Osteocyte (in vitro differentiated cells): ENCODE measurements around the gene ATP8A2. TPM values are rescaled to one million over a fixed set of nuclear protein-coding genes. Genes with fewer than 3 reads are reported as not detected.

Experiments used
- DNase-seq: peaks from one replicate; pipeline ENCODE4 v3.0.0; 2021; ENCODE audit warnings: mixed read lengths; ENCODE audit not compliant: unreplicated experiment; ENCODE audit errors: extremely low spot score
- H3K27ac Mint-ChIP-seq: one replicate; pipeline ENCODE4 v1.8.0; 2021; ENCODE audit warnings: mild to moderate bottlenecking, mixed read lengths; ENCODE audit not compliant: unreplicated experiment
- H3K27me3 Mint-ChIP-seq: one replicate; pipeline ENCODE4 v1.8.0; 2021; ENCODE audit warnings: mixed read lengths; ENCODE audit not compliant: unreplicated experiment
- H3K36me3 Mint-ChIP-seq: one replicate; pipeline ENCODE4 v1.8.0; 2021; ENCODE audit warnings: mixed read lengths; ENCODE audit not compliant: unreplicated experiment
- H3K4me1 Mint-ChIP-seq: one replicate; pipeline ENCODE4 v1.8.0; 2021; ENCODE audit warnings: mixed read lengths; ENCODE audit not compliant: unreplicated experiment
- H3K4me3 Mint-ChIP-seq: one replicate; pipeline ENCODE4 v1.8.0; 2021; ENCODE audit warnings: mild to moderate bottlenecking, moderate library complexity, mixed read lengths; ENCODE audit not compliant: unreplicated experiment
- H3K9me3 Mint-ChIP-seq: one replicate; pipeline ENCODE4 v1.8.0; 2021; ENCODE audit warnings: mixed read lengths; ENCODE audit not compliant: unreplicated experiment
- total RNA-seq: library from RNA; stranded (reverse); gene quantifications from 2 replicates; pipeline ENCODE4 v1.2.1, GENCODE V29; 2021
- TF ChIP-seq, protein P1 (sequence below): fragments of 200-600 bp; sonication (generic); IDR thresholded peaks from 2 replicates; pipeline ENCODE4 v1.5.0; 2021; ENCODE audit warnings: antibody characterized with exemption, mild to moderate bottlenecking, moderate library complexity

The ATP8A2 gene
- total RNA-seq, 1 donor from 2014 or later = 1.1 TPM

DNA sequence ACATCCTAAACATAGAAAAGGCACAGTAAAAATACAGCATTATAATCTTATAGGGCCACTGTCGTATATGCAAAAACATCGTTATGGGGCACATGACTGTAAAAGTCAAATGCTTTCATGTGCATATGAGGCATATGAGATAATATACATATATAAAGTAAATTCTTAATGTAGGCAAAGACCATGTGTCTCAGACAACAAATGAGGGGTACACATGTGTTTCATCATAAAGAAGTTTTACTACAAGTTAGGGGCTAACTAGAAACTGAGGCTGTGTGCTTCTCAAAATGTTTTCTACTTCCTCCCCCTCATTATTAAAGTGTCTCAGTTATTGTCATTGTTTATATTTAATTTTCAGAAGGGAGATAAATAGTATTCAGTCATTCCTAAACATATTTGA lies 370.4 kb downstream of the ATP8A2 start:
- no peak overlapping the region for H3K27ac Mint-ChIP-seq
- H3K27me3 Mint-ChIP-seq = no peaks in the 10 kb centered on the region
- no peaks in the 10 kb centered on the region for H3K36me3 Mint-ChIP-seq
- no peaks in the 10 kb centered on the region for H3K9me3 Mint-ChIP-seq
- TF ChIP-seq, protein P1, sequence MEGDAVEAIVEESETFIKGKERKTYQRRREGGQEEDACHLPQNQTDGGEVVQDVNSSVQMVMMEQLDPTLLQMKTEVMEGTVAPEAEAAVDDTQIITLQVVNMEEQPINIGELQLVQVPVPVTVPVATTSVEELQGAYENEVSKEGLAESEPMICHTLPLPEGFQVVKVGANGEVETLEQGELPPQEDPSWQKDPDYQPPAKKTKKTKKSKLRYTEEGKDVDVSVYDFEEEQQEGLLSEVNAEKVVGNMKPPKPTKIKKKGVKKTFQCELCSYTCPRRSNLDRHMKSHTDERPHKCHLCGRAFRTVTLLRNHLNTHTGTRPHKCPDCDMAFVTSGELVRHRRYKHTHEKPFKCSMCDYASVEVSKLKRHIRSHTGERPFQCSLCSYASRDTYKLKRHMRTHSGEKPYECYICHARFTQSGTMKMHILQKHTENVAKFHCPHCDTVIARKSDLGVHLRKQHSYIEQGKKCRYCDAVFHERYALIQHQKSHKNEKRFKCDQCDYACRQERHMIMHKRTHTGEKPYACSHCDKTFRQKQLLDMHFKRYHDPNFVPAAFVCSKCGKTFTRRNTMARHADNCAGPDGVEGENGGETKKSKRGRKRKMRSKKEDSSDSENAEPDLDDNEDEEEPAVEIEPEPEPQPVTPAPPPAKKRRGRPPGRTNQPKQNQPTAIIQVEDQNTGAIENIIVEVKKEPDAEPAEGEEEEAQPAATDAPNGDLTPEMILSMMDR = no peak
- DNase-seq = no peak
- H3K4me3 Mint-ChIP-seq = no peak overlapping the region
- H3K4me1 Mint-ChIP-seq = peaks cover 36% of the 10 kb centered on the region

DNA sequence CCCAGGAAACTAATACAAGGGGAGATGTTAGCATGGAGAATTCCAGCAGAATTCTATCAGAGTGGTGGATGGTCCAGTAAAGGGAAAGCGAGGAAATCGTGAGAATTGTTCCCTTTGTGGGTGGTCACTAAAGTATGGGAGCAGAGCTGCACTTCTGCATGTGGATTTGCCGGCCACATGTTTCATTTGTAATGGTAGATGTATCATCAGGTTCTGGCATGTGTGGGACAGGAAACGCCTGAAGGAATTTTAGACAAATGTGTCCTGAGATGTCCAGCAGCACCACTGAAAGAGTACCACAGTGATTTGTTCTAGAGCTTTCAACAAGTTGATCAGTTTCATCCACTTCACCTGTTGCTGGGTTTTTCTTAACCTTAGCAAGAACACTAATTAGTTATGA lies 371.6 kb downstream of the ATP8A2 start:
- TF ChIP-seq, protein P1 = no peak
- H3K36me3 Mint-ChIP-seq = no peaks in the 10 kb centered on the region
- H3K27ac Mint-ChIP-seq = no peak overlapping the region
- no peak for DNase-seq
- no peak overlapping the region for H3K4me3 Mint-ChIP-seq
- H3K4me1 Mint-ChIP-seq = peaks cover 39% of the 10 kb centered on the region
- no peaks in the 10 kb centered on the region for H3K27me3 Mint-ChIP-seq
- H3K9me3 Mint-ChIP-seq = no peaks in the 10 kb centered on the region

DNA sequence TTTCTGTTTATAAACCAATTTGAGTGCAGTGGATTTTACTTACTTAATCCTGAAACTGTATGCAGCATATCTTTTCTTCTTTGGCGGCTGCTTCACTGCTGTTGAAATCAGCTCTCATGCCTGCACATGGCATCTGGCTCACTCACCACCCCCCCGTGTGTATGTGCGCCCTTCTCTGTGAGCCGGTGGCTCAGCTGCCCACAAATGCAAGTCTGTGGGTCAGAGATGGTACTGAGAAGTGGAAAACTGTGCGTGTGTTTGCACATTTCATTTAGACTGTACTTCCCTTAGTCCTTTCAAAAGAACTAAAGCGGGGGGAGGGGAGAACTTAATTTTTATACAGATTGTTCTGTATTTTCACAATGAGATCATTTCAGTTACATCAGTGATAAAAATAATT lies 372.4 kb downstream of the ATP8A2 start:
- Mint-ChIP-seq H3K4me3 (no peak overlapping the region), H3K27me3 (no peaks in the 10 kb centered on the region), H3K36me3 (no peaks in the 10 kb centered on the region), H3K9me3 (no peaks in the 10 kb centered on the region), H3K27ac (no peak overlapping the region), H3K4me1 (peaks cover 39% of the 10 kb centered on the region)
- DNase-seq = no peak
- TF ChIP-seq, protein P1 = no peak

DNA sequence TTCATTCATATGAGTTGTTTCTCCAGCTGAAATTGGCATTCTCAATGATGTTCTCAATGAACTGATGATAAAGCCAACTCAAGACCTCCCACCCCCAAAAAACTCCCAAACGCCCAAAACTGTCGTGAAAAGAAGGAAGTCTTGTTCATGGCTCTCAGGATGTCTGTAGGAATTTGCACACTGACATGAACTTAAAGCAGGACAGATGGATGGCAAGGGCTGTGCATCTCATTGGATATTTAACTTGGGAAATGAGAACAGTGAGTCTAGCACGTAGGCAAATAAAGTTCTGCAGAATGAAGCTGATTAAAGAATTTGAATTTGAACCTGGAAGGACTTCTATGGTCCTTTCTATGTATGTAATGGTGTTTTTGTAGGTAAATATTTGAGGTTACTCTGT lies 374.4 kb downstream of the ATP8A2 start:
- Mint-ChIP-seq H3K27me3 (no peaks in the 10 kb centered on the region), H3K4me3 (no peak overlapping the region), H3K27ac (no peak overlapping the region), H3K36me3 (no peaks in the 10 kb centered on the region), H3K9me3 (no peaks in the 10 kb centered on the region), H3K4me1 (peaks cover 35% of the 10 kb centered on the region)
- TF ChIP-seq, protein P1 = no peak
- no peak for DNase-seq

DNA sequence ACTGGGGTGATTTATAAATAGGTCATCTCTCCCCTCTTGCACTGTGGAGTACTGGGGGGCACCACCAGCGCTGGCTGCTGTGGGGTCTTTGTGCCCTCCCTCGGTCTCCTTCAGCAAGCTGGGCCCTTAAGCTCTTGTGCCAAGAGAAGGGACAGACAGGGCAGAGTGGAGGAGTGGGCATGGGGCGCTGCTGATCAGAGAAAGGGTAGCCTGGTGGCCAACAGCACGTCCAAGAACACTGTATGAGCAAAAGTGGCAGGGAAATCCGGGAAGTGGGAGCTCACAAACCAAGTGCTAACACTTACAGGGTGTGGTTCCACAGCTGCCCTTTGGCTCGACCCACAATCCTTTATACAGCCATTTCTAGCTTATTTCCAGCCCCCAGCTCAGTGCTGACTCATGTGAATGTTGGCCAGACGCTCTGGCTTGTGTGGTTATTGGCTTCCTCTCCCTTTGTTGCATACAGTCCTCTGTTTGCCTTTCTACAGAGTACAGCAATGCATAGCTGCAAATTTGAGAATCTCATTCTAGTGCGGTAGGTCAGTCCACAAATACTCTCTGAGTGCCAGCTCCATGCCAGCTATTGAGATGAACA lies 381.3 kb downstream of the ATP8A2 start:
- peaks cover 34% of the 10 kb centered on the region for H3K4me1 Mint-ChIP-seq
- no peak for DNase-seq
- H3K27ac Mint-ChIP-seq = peak overlapping the region; percentile 85
- TF ChIP-seq, protein P1 = no peak
- no peaks in the 10 kb centered on the region for H3K36me3 Mint-ChIP-seq
- no peak overlapping the region for H3K4me3 Mint-ChIP-seq
- H3K27me3 Mint-ChIP-seq = no peaks in the 10 kb centered on the region
- no peaks in the 10 kb centered on the region for H3K9me3 Mint-ChIP-seq
